ENCODE measurements around the gene RSPH6A. TPM values are rescaled to one million over a fixed set of nuclear protein-coding genes. Genes with fewer than 3 reads are reported as not detected.
A peak's percentile ranks its signal among the peaks of the same experiment; 100 is the strongest.

Gene RSPH6A
- total RNA-seq, 2 donors from 2014 or later = 0.50 to 5.2 TPM

GRCh38 chr19:45782162-45782691, 32.9 kb downstream of the RSPH6A start, which contains the start of gene DMPK:
Gene DMPK, minus strand, starts transcription at chr19:45782490. Its CDS starts 138 bp downstream, at chr19:45782352.
- H3K4me1 ChIP-seq (replicated peaks) = peaks cover 18% of the 10 kb centered on the region
- H3K27ac ChIP-seq = peak within 1 kb of the TSS; percentile 82 to 89
- intact Hi-C loops (cut with DNase I) = no loop called here
- DNase-seq (ENCODE audit: low spot score) = no peak
- TF ChIP-seq CTCF (IDR thresholded peaks at IDR 0.05) (no peak), POLR2A (IDR thresholded peaks at IDR 0.05) (peak; percentile 19)
- no peaks in the 10 kb centered on the region for H3K9me3 ChIP-seq
- WGBS = 16% methylated on average over 14 of the region's 18 CpGs
- no peaks in the 10 kb centered on the region for H3K27me3 ChIP-seq (replicated peaks; ENCODE audit: insufficient read depth)
- H3K4me3 ChIP-seq = peak within 1 kb of the TSS; percentile 30 to 48
- peaks cover 0 to 14% of the 10 kb centered on the region in 2 donors for H3K36me3 ChIP-seq

GRCh38 chr19:45781214-45782161, 33.6 kb downstream of the RSPH6A start:
- Histone ChIP-seq H3K36me3 (peaks cover 0 to 17% of the 10 kb centered on the region in 2 donors), H3K27ac (peak overlapping the region; percentile 82 to 89), H3K9me3 (no peaks in the 10 kb centered on the region), H3K4me1 (replicated peaks) (peaks cover 18% of the 10 kb centered on the region), H3K4me3 (peak overlapping the region; percentile 30 to 48), H3K27me3 (replicated peaks; ENCODE audit: insufficient read depth) (no peaks in the 10 kb centered on the region)
- intact Hi-C loops (cut with DNase I) = no loop called here
- TF ChIP-seq POLR2AphosphoS5 (IDR thresholded peaks at IDR 0.05) = peak; percentile 5
- TF ChIP-seq CTCF (IDR thresholded peaks at IDR 0.05) = no peak
- no peak for TF ChIP-seq POLR2A (IDR thresholded peaks at IDR 0.05)
- DNase-seq (ENCODE audit: low spot score) = peak; percentile 52
- 26% methylated on average over 16 of the region's 17 CpGs for WGBS

GRCh38 chr19:45780448-45781213, 34.5 kb downstream of the RSPH6A start:
- H3K27me3 ChIP-seq (replicated peaks; ENCODE audit: insufficient read depth) = no peaks in the 10 kb centered on the region
- H3K27ac ChIP-seq = peak overlapping the region; percentile 82 to 89
- peak overlapping the region; percentile 30 to 48 for H3K4me3 ChIP-seq
- TF ChIP-seq POLR2AphosphoS5 (IDR thresholded peaks at IDR 0.05) = no peak
- TF ChIP-seq POLR2A (IDR thresholded peaks at IDR 0.05) = no peak
- no peak for TF ChIP-seq CTCF (IDR thresholded peaks at IDR 0.05)
- no peaks in the 10 kb centered on the region for H3K9me3 ChIP-seq
- no peak for DNase-seq (ENCODE audit: low spot score)
- intact Hi-C loops (cut with DNase I) = no loop called here
- H3K36me3 ChIP-seq = peaks cover 0 to 17% of the 10 kb centered on the region in 2 donors
- 34% methylated on average over 13 of the region's 13 CpGs for WGBS
- H3K4me1 ChIP-seq (replicated peaks) = peaks cover 18% of the 10 kb centered on the region

- no peaks in the 10 kb centered on the region for H3K9me3 ChIP-seq
- peak overlapping the region in 1 of 2 donors; percentile 82 for H3K27ac ChIP-seq
- WGBS = 24% methylated on average over 4 of the region's 4 CpGs
- peak overlapping the region in 1 of 2 donors; percentile 30 for H3K4me3 ChIP-seq
- intact Hi-C loops (cut with DNase I) = no loop called here
- TF ChIP-seq POLR2AphosphoS5 (IDR thresholded peaks at IDR 0.05) (no peak), POLR2A (IDR thresholded peaks at IDR 0.05) (no peak), CTCF (IDR thresholded peaks at IDR 0.05) (no peak)
- H3K4me1 ChIP-seq (replicated peaks) = peaks cover 18% of the 10 kb centered on the region
- DNase-seq (ENCODE audit: low spot score) = no peak
- H3K36me3 ChIP-seq = peaks cover 0 to 17% of the 10 kb centered on the region in 2 donors
- H3K27me3 ChIP-seq (replicated peaks; ENCODE audit: insufficient read depth) = no peaks in the 10 kb centered on the region
Observed at GRCh38 chr19:45780146-45780447, 35.0 kb downstream of the RSPH6A start.

Measured in prostate gland (tissue), 2 donors.